DMS114 treated with DMSO at 0.1 percent for 48 hours (cell line): ENCODE results near the gene PRR15.

Experiments
- DNase-seq: peaks from one replicate; lab custom pipeline; 2025; ENCODE audit not compliant: unreplicated experiment; lab: John Stamatoyannopoulos, UW

The PRR15 gene

DNA sequence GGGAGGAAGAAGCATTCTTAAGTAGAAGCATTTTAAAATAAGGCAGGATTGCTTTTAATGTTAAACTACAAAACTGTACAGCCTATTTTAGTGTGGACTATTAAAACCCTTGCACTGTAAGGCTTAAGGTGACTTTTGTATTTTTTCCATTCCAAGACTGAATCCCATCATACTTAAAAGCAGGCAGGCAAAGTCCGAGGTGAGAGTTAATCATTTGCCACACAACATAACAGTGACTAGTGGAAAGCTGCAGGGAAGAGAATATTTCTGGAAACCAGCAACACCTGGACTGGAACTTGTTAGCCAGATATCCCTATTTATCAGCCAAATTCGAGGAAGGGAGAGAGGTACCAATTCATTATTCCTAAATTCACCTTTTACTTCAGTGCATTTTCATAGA lies 3.5 kb downstream of the PRR15 start:
- DNase-seq = no peak

GRCh38 chr7:29569648-29570047 lies 6.0 kb downstream of the PRR15 start:
- DNase-seq = no peak

DNA sequence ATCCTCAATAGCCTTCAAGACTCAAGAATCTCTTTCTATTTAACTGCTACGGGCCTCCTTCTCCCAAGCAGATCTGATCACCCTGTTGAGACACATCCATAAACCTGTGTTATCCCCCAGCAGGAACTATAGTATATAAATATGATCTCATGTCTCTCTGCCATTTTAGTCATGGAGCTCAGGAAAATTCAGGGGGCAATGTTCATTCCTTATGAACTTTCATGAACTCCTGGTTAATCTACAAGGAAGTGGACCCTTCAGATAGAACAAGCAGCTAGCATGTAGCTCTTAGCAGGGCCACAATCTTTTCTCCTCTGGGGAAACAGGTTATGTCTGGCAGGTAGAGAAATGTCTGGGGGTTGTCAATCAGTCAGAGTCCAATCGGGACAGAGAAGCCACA lies 8.9 kb downstream of the PRR15 start:
- no peak for DNase-seq

GRCh38 chr7:29573567-29573966 lies 9.9 kb downstream of the PRR15 start:
- DNase-seq = no peak

DNA sequence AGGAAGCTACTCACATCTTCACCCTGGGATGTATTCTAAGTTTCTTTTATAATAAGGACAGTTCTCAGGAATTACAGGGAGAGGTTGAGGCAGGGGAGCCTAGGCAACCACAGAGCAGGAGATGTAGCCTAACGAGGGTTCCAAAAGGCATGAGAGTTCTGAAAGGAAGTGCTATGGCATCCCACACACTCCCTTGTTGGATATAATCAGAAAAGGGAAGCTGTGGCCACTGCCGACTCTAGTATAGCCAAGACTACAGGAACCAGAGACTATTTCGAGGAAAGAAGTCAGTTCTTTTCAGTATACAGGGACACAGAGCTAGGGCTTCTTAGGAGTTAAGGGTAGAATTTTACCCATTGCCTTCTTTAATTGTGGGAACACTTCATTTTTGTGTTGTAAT lies 11.0 kb downstream of the PRR15 start:
- no peak for DNase-seq

DNA sequence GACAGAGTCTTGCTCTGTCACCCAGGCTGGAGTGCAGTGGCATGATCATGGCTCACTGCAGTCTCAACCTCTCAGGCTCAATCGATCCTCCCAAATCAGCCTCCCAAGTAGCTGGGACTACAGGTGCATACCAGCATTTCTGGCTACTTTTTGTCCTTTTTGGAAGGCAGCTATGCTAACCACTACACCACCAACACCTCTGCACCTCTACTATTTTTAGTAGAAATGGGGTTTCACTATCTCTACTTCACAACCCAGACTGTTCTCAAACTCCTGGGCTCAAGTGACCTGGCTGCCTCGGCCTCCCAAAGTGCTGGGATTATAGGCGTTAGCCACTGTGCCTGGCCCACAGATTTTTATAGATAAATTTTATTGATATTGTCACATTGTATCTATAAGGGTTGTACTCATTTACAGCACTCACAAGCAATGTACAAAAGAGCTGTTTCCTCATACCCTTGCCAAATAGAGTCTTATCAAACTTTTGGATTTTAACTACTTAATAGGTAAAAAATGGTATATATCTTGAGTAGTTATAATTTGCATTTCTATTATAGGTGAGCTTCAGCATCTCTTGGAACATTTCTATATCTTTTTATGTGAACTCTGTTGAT lies 23.7 kb downstream of the PRR15 start:
- no peak for DNase-seq

DNA sequence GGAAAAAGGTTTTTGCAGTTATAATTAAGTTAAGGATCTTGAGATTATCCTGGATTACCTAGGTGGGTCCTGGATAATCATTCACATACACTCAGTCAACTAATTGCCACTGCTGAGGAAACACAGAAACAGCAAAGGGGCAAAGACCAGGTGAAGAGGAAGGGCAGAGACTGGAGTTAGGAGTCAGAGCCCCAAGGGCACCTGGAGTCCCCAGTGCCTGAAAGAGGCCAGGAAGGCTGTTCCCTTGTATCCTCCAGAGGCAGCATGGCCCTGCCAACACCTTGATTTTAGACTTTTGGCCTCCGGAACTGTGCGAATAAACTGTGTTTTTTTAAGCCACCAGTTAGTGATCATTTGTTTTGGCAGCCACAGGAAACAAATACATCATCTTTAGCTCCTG lies 24.6 kb downstream of the PRR15 start:
- DNase-seq = no peak

- no peak for DNase-seq
Observed at GRCh38 chr7:29588900-29589696, 25.5 kb downstream of the PRR15 start.

- DNase-seq = no peak
Observed at GRCh38 chr7:29592866-29593265, 29.2 kb downstream of the PRR15 start.

GRCh38 chr7:29593459-29593858 lies 29.8 kb downstream of the PRR15 start:
- no peak for DNase-seq

DNA sequence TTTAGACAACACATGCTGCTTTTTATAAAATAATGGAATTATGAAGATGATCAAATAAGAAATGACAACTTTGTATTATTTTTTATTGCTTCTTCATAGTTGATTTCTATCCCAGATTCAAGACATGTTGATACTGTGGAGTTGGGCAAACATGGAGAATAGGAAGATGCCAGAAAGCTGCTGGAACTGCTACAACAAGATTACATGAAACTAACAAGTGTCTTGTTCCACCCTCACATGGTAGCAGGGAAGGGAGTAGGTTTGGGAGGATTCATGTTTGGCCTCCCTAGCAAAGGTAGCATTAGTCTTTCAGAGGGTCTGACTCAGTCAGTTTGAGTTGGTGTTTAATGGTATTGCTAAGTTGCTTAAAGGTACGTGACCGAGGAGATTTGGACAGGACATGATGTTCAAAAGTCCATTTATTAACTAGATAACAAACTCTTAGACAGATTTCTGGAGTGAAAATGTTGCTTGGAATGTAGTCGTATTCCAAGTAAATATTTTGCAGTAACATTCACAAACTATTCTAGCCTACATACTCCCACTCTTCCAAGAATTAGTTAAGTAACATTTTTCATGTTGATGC lies 33.1 kb downstream of the PRR15 start:
- no peak for DNase-seq

DNA sequence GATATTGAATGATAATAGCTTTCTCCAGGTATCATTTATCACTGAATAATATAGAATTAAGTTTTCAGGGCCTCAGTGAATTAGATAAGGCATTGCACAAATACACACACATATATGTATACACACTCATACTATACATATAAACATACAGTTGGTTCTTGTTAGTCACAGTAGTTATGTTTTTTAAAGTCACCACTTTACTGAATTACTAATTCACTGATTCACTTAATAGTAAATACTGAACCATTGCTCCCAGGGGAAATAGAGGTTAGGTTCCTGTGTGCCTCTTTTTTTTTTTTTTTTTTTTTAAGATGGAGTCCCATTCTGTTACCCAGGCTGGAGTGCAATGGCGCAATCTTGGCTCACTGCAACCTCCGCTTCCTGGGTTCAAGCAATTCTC lies 33.6 kb downstream of the PRR15 start:
- no peak for DNase-seq

GRCh38 chr7:29598137-29598536 lies 34.5 kb downstream of the PRR15 start:
- no peak for DNase-seq

DNA sequence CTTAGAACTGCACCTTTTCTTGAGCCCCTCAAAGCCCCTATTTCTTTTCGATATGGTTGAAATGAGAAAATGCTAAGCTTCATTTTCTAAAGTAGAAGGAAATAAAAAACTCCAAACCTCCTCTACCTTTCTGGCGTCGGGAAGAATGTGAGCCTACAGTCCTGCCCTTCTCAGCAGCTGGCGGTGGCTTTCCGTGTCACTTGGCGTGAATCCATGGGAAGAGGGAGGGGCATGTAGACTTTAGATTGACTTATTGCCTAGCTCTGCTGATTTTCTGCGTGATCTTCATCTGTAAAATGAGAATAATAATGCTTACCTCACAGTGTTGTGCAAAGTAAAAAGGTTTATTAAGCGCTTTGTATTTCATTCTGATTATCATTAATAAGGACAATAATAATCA lies 35.0 kb downstream of the PRR15 start:
- DNase-seq = no peak

GRCh38 chr7:29599026-29599425 lies 35.4 kb downstream of the PRR15 start:
- no peak for DNase-seq

- no peak for DNase-seq
Observed at GRCh38 chr7:29600661-29601060, 37.0 kb downstream of the PRR15 start.

GRCh38 chr7:29604052-29604451 lies 40.4 kb downstream of the PRR15 start:
- no peak for DNase-seq

GRCh38 chr7:29604702-29605101 lies 41.1 kb downstream of the PRR15 start:
- no peak for DNase-seq

- no peak for DNase-seq
Observed at GRCh38 chr7:29605671-29606070, 42.0 kb downstream of the PRR15 start.

GRCh38 chr7:29606287-29606721 lies 42.7 kb downstream of the PRR15 start:
- no peak for DNase-seq

DNA sequence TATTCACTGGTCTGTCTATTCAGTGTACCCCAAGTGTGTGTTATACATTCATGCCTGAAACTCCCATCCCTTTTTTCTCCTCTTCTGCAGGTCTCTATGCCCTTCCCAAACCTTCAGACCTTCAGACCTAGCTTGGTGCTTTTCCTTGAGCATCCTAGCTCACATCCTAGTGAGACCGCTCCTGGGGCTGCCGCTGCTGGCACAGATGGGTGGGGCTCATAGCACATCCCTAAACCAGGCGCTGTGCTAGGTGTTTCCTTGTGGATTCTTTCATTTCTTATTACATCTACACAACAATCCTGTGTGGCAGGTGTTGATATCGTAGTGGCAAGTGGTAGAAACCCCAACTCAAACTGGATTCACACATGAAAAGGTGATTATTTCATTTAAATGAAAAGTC lies 43.2 kb downstream of the PRR15 start:
- DNase-seq = no peak

- no peak for DNase-seq
Observed at GRCh38 chr7:29607259-29607658, 43.6 kb downstream of the PRR15 start.
